Occipital lobe (tissue), 2 donors: Measurements from ENCODE around the gene SLC30A7. TPM values are rescaled to one million over a fixed set of nuclear protein-coding genes. Genes with fewer than 3 reads are reported as not detected.
"Not testable (repeated sequence)": the region's sequence is repeated elsewhere in the genome, so short reads cannot be mapped to it uniquely, and the experiment has no call there.

Source experiments
- DNase-seq: peaks from one replicate; lab custom pipeline; 2025; lab: John Stamatoyannopoulos, UW
- total RNA-seq: library from RNA; depleted of rRNA; stranded (reverse); fragments of >200 nt; gene quantifications from one replicate; pipeline ENCODE4 v1.2.3, GENCODE V29; 2014

The SLC30A7 gene
- total RNA-seq, 1 donor from 2014 or later = 42.1 TPM

- DNase-seq = not testable (repeated sequence)
Measured at GRCh38 chr1:100889869-100890482, 5.9 kb upstream of the SLC30A7 start.

DNA sequence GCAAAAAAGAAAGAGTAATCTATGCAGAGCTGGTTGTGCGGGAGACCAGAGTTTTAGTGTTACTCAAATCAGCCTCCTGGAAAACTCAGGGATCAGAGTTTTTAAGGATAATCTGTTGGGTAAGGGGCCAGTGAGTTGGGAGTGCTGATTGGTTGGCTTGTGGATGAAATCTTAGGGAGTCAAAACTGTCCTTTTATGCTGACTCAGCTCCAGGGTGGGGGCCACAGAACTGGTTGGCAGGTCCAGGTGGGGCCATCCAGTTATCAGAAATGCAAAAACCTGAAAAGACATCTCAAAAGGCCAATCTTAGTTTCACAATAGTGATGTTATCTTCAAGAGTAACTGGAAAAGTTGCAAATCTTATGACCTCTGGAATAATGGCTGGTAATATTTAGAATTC, 4.5 kb upstream of the SLC30A7 start:
- DNase-seq = no peak

DNA sequence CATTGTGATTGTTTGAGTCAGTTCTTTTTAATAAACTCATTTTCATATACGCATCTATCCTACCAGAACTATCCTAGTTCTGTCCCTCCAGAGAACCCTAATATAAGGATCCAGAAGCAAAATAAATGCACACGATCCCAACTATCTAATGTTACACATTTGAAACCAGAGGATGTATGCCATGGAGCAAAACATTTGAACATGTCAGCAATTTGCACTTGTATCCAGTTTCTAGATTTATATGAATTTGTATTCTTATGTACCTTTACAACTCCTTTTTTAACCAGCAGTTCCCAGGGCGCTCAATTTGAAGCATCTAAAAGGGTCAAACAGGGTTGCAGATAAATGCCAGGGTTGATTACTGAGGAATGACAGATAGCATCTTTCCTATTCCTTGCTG, 3.3 kb upstream of the SLC30A7 start:
- no peak for DNase-seq

DNA sequence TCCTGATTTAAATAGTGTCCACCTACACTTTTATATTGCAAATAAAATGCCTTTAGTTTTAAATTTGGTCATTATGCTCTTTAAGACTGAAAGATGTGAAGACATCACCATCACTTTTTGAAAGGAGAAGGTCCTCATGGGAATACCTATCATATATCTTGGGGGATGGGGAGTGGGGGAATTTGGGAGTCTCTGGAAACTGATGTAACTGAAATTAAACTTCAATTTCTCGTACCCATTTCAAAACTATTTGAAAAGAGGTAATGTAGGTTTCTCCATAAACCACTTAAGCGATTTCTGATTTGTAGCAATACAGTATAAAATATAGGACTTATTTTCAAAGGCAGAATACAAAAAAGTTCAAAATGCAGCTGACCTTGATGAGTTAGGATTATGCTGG, 2.2 kb upstream of the SLC30A7 start:
- no peak for DNase-seq

DNA sequence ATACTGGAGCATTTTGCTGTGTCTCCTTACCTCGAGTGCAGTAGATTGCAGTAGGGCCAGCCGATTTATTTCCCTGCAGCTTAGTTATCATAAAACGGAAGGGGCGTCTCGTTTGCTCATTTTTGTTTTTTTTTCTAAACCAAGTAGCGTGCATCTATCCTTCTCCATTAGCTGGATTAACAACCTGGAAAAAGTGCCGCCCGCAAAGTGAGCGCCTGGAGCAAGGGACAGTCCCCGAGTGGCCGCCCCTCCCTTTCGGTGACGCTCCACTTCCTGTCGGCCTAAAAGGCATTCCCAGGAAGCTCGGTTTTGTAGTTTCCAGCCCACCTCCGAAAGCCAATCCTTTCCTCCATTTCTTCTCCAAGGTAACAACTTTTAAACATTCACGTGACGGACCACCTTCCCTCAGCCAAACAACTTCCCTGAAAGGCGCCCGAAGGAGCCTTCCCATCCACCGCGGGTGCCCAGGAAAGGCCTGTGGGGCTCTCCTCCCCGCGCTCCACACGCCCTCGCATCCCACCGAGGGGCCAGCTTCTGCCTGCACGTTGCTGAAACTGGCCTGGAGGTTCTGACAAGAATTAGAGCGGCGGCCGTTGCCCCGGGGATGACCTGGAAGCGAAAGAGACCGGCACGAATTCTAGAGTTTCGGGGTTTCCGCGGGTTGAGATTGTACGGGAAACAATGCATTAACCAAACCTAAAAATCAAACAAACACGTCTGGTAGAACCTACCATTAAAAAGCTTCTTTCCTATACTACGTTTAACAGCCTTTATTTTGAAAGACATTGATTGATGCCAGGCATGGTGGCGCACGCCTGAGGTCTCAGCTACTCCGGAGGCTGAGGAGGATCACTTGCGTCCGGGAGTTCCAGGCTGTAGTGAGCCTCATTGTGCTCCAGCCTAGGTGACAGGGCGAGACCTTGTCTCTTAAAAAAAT, 1.0 kb upstream of the SLC30A7 start, which contains the start of gene EXTL2:
Gene EXTL2 (minus strand): TSS at position 240 of the 937 bp plus-strand sequence. CDS start 6,085 bp downstream, outside the sequence.
- DNase-seq = peak; percentile 86

DNA sequence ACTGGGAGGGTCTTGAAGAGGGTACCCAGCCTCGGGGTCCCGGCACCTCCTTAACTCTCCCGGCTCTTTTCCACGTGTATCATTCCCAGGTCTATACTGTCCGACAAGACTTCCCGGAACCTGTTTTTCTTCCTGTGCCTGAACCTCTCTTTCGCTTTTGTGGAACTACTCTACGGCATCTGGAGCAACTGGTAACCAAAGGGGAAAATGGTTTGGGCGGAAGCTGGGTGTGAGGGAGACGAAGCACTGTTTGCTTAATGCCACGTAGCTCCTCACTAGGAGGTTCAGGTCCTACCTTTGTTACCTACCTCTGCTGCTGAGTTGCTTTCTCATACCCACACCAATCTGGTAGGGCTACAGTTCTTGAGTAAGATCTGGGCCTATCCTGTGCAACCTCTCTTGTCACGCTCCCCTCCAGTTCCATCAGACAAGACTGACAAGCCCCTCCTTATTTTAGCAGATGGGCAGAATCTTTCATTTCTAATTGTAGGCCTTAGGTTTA, 642 bp downstream of the SLC30A7 start:
- peak; percentile 7 for DNase-seq

- DNase-seq = no peak
Measured at GRCh38 chr1:100902365-100902764, 6.5 kb downstream of the SLC30A7 start.

DNA sequence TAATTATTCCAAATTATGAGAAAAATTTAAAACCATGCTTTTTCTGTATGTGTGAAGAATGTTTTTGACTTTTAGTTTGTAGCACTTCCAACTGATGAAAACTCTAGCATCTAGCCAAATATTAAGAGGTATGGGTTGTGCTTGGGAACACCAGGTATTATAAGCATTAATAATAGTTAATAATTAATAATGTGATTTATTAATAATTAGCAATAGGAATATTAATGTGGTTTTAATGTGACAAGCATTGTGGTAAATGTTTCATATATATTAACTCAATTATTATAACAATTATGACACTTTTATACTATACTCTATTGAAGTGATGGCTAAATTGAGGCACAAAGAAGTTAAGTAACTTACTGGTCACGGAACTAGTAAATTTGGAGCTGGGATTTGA, 7.9 kb downstream of the SLC30A7 start:
- no peak for DNase-seq

DNA sequence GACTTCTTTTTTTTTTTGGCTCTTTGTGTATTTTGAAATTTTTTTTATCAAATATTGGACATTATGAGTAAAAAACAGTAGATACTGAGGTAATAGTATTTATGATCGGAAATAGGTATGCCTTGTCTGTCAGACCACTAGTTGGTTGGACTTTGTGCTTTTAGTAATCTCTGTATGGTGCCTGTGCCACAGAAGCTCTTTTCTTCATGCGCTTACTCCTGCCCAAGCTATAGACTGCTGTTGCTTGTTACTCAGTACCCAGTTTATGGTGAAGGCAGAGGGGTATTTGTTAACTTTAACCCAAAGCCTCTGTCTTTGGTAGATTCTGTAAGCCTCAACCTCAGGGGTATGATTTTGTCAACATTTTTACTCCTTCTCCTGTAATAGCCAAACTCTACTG, 8.6 kb downstream of the SLC30A7 start:
- no peak for DNase-seq

DNA sequence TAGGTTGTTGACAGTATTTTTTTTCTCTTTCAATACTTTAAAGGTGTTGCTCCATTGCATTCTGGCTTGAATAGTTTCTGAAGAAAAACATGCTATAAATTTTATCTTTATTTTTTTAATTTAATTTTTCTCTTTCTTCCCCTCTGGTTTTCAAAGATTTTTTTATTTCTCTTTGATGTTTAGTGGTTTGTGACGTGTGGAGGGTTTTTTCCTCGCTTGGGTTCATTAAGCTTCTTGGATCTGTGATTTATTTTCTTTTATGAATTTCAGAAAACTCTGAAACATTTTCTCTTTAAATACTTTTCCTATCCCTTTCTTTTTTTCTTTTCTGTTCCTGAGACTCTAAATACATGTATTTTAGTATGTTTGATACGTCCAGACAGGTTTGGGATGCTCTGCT, 9.3 kb downstream of the SLC30A7 start:
- no peak for DNase-seq

- DNase-seq = no peak
Measured at GRCh38 chr1:100907887-100908286, 12.0 kb downstream of the SLC30A7 start.

DNA sequence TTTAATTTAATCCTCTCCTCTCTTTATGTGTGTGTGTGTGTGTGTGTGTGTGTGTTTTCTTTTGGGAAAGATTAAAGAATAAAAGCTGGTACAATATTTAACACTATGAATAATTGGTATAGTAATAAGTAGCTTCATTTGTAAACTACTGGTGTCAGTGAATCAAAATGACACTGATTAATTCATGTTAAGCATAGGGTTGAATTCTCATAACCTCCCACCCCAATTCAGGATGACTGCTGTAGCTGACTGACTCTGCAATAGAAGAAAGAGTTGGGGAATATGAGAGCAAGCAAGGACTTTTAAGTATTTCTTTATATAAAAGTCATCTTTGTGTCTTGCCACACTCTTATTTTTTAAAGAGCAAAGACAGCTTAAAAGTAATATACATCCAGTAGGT, 13.1 kb downstream of the SLC30A7 start:
- no peak for DNase-seq

DNA sequence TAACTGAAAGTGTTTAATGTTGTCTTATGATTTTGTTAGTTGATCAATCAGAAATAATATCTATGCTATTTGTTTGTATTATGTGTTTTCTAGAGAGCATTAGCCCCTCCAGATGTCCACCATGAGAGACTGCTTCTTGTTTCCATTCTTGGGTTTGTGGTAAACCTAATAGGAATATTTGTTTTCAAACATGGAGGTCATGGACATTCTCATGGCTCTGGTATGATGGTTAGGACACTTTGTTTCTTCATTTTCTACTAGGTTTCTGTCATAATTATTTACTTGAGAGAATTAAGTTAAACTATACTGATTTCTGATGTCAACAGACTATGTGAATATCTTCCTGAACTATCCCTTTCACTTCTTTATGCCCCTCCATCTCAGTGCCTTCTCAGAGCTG, 16.1 kb downstream of the SLC30A7 start:
- no peak for DNase-seq

DNA sequence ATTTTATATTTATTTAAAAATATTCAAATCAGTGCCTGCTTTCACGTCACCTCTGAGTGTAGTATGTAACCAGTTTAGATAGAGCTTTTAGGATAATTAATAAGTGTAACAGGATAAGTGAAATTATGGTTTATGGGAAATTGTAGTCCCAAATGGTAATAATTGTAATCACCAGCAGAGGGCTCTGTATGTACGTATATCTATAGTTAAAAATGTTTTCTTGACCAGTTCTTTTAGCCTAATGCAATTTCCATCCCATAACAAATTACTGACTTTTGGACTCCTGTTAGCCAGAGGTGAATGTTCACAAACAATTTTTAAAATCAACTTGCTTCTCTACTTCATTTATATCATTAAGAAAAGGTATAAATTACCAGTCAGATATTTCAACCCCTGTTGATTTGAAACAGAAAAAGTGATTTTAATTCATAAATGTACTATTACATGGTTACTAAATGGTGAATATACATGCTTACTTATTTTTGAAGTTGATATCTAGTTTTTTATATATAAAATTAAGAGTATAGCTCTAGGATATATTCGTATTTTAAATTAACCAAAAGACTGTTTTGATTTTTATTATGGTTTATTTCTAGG, 25.3 kb downstream of the SLC30A7 start:
- DNase-seq = no peak

DNA sequence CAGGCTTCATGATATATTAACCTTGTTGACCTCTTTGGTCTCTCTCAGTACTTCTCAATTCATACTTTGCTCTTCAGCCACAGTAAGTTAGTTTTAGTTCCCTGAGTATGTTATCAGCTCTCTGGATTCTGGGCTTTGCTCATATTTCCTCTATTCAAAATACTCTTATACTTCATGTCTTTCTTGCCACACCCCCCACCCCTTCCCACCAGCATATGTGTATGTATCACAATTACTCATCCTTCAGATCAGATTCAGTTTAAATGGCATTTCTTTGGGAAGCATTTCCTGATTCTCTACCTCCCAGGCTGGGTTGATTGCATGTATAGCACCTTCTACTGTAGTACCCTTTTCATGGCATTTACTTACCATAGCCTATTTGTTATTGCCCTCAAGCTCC, 28.3 kb downstream of the SLC30A7 start:
- no peak for DNase-seq

GRCh38 chr1:100924991-100925390, 29.1 kb downstream of the SLC30A7 start:
- no peak for DNase-seq

- DNase-seq = no peak
Measured at GRCh38 chr1:100926240-100926639, 30.4 kb downstream of the SLC30A7 start.

DNA sequence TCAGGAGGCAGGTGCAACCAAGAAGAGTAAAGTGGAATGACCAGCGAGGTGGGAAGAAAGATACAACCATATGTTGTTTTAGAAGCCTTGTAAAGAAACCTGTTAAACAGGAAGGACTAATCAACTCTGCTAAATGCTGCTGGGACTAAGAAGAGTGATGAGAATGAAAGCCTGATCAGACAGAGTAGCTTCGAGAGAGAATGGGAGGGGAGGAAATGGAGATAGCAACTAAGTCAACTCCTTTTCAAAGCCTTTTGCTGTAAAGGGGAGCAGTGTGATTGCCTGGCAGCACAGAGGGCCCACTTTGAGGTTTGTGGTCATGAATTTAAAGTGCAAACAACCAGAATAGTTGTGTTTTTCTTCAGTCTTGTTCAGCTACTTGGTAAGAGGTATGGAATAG, 31.4 kb downstream of the SLC30A7 start:
- DNase-seq = no peak

GRCh38 chr1:100928128-100928527, 32.2 kb downstream of the SLC30A7 start:
- DNase-seq = no peak

DNA sequence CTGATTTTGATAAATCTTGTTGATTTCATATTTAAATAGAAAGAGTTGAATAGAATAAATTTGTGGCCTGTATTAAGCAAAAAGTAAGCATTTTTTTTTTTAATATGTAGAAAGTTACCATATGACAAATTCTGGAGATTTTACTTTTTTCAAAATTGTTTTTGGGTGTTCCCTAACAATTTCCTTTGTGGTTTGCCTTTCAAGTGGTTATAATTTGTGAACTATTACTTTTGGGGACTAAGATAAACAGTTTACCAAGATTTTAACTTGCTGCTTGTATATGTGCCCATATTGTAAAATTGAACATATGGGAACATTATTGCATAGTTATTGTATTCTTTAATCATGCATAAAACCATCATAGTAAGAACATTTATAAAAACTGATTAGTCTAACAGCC, 34.6 kb downstream of the SLC30A7 start:
- no peak for DNase-seq

DNA sequence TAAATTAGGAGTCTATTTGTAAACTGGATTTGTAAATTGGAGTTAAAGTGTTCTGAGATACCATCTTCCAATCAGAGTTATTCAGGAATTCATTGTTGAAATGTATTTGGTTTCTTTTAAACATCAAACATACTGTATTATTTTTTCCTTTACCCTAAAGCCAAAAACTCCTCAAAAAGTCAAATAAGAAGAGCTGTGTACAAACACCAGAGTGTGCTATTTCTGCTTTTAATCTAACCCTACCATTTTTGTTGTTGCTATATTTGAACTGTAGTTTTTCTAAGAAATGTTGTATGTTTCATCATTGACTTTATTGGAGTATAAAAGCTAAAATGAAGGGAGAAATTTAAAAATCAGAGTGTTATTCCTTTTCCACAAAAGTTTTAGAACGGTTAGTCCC, 35.8 kb downstream of the SLC30A7 start:
- DNase-seq = no peak

DNA sequence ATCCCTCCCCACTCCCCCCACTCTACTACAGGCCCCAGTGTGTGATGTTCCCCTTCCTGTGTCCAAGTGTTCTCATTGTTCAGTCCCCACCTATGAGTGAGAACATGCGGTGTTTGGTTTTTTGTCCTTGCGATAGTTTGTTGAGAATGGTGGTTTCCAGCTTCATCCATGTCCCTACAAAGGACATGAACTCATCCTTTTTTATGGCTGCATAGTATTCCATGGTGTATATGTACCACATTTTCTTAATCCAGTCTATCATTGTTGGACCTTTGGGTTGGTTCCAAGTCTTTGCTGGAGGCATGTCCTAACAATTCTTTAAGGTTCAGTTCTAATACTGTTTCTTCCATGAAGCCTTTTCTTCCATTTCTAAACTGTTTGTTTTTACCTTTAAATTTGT, 37.7 kb downstream of the SLC30A7 start:
- not testable (repeated sequence) for DNase-seq
